NCI-H2227 (cell line): ENCODE data around the gene BCL2L1.

ENCODE experiments used
- DNase-seq: peaks from one replicate; lab custom pipeline; 2025; ENCODE audit not compliant: unreplicated experiment; lab: John Stamatoyannopoulos, UW

BCL2L1 gene

GRCh38 chr20:31615416-31615815 is 107.3 kb downstream of the BCL2L1 start:
- DNase-seq, result no peak
